ENCODE results near the gene LCN10. TPM values are rescaled to one million over a fixed set of nuclear protein-coding genes. Genes with fewer than 3 reads are reported as not detected.

Gene LCN10
- total and polyA plus RNA-seq, 9 of the 15 experiments (the other 6 are each of a cell fraction or from before 2014, with no cell fraction given), result 0.10 to 0.21 (median 0.14) TPM; not detected in 6

DNA sequence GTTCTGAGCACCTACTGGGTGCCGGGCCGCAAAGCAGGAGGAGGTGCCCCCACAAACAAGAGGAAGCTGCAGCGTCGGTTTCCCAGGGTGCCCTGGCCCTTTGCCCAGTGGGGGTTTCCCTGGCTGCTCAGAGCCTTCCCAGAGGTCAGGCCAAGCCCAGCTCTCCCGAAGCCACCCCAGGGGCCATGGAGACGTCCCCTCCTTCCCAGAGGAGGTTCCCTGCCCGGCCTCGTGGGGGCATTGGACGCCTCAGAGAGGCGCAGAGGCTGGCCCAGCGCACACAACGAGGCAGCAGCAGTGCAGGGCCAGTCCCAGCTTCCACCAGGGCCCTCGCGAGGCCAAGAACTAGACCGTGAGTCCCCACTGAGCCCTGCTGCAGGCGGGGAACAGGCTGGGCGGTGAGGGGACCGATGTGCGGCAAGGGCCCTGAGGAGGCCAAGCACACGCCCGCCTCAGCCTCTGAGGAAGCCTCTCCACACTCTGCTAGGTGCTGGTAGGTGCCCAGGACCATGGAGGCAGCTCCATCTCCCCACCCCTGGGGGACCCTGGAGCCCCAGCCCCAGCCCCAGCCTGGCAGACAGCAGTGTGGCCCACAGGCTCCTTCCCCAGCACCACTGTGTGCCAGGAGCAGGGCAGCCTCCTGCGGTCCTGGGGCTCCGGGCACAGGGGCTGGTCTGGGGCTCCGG, 23.4 kb downstream of the LCN10 start:
- H3K36me3 ChIP-seq (ENCODE audit: control insufficient read depth, insufficient read depth, low read length), result peaks cover 40% of the 10 kb centered on the region; the same call in 2 of the 3 replicates
- H3K9ac ChIP-seq (ENCODE audit: insufficient read depth in 1 of 2, low read depth in 2 of 2, low read length in 2 of 2), result peak overlapping the region in 1 of 2 experiments; percentile 64; a peak in 1 of 4 replicates
- POLR2A ChIA-PET, result interaction anchor here (0.6 to 1.6 kb wide), 4 partner anchors 9 to 816 kb away, joined by 3 to 6 read pairs (median 4); no protein-coding TSS in a partner anchor
- TF ChIP-seq PCBP1 (IDR thresholded peaks at IDR 0.05; ENCODE audit: low read depth, low read length, poor library complexity, severe bottlenecking) (peak; percentile 1), POLR2G (IDR thresholded peaks at IDR 0.05; ENCODE audit: low read depth, low read length) (peak; percentile 68; the same call in 1 of the 2 replicates), PHB (CRISPR knock-in tag; IDR thresholded peaks at IDR 0.05) (no peak)
- TF ChIP-seq, protein P1, sequence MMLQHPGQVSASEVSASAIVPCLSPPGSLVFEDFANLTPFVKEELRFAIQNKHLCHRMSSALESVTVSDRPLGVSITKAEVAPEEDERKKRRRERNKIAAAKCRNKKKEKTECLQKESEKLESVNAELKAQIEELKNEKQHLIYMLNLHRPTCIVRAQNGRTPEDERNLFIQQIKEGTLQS (IDR thresholded peaks at IDR 0.05), result no peak
- TF ChIP-seq, protein P1 (CRISPR knock-in tag; conservative IDR thresholded peaks at IDR 0.05), result no peak
- TF ChIP-seq, protein P2, sequence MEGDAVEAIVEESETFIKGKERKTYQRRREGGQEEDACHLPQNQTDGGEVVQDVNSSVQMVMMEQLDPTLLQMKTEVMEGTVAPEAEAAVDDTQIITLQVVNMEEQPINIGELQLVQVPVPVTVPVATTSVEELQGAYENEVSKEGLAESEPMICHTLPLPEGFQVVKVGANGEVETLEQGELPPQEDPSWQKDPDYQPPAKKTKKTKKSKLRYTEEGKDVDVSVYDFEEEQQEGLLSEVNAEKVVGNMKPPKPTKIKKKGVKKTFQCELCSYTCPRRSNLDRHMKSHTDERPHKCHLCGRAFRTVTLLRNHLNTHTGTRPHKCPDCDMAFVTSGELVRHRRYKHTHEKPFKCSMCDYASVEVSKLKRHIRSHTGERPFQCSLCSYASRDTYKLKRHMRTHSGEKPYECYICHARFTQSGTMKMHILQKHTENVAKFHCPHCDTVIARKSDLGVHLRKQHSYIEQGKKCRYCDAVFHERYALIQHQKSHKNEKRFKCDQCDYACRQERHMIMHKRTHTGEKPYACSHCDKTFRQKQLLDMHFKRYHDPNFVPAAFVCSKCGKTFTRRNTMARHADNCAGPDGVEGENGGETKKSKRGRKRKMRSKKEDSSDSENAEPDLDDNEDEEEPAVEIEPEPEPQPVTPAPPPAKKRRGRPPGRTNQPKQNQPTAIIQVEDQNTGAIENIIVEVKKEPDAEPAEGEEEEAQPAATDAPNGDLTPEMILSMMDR (IDR thresholded peaks at IDR 0.05 in 2 of 3, conservative IDR thresholded peaks at IDR 0.05 in 1 of 3; ENCODE audit: insufficient read depth in 2 of 3, low read depth in 1 of 3, low read length in 3 of 3), result 0 out of 6 replicates have a peak, but pooled peaks of 2 of the 3 experiments have one; percentile 6 to 12
- TF ChIP-seq, protein P3, sequence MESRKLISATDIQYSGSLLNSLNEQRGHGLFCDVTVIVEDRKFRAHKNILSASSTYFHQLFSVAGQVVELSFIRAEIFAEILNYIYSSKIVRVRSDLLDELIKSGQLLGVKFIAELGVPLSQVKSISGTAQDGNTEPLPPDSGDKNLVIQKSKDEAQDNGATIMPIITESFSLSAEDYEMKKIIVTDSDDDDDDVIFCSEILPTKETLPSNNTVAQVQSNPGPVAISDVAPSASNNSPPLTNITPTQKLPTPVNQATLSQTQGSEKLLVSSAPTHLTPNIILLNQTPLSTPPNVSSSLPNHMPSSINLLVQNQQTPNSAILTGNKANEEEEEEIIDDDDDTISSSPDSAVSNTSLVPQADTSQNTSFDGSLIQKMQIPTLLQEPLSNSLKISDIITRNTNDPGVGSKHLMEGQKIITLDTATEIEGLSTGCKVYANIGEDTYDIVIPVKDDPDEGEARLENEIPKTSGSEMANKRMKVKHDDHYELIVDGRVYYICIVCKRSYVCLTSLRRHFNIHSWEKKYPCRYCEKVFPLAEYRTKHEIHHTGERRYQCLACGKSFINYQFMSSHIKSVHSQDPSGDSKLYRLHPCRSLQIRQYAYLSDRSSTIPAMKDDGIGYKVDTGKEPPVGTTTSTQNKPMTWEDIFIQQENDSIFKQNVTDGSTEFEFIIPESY (CRISPR knock-in tag; IDR thresholded peaks at IDR 0.05), result peak; percentile 63; the same call in 1 of the 2 replicates
- 63% methylated on average over 14 of the region's 24 CpGs for WGBS (ENCODE audit: insufficient coverage, low coverage, missing lambda C conversion rate)
- no peaks in the 10 kb centered on the region for H3K9me1 ChIP-seq (ENCODE audit: control insufficient read depth, insufficient read depth, low read length)
- DNase-seq (ENCODE audit: extremely low read depth in 1 of 4, low spot score in 3 of 4), result no peak
- in situ Hi-C loops (cut with MboI) (no loop called here), intact Hi-C loops (cut with micrococcal nuclease) (no loop called here)
- no peaks in the 10 kb centered on the region for H3K9me3 ChIP-seq (replicated peaks; ENCODE audit: control insufficient read depth, insufficient read depth, low read depth, low read length)
- peaks cover 0 to 83% of the 10 kb centered on the region in 2 experiments; a peak in 3 of 5 replicates for H3K4me1 ChIP-seq (replicated peaks in 1 of 2; ENCODE audit: control insufficient read depth in 2 of 2, insufficient read depth in 2 of 2, low read length in 2 of 2)
- H3K27ac ChIP-seq (ENCODE audit: extremely low read depth, low read depth, low read length), result no peak overlapping the region
- no peak overlapping the region for H3K4me2 ChIP-seq (ENCODE audit: insufficient read depth, low read length)
- H4K20me1 ChIP-seq (replicated peaks; ENCODE audit: control insufficient read depth, insufficient read depth, low read length), result peaks cover 28% of the 10 kb centered on the region
- ATAC-seq, result peak; percentile 19
- H3K27me3 ChIP-seq (ENCODE audit: control insufficient read depth in 2 of 2, insufficient read depth in 2 of 2, low read length in 2 of 2), result no peaks in the 10 kb centered on the region
- no TSS peak for BruUV-seq (replicated peaks)
- H3K79me2 ChIP-seq (ENCODE audit: control insufficient read depth, insufficient read depth, low read length), result peaks cover 11% of the 10 kb centered on the region
- CTCF ChIA-PET (ENCODE audit: low intra/inter-chr PET ratio), result no interaction called here
- FAIRE-seq, result no peak
- H3K4me3 ChIP-seq, result no peak overlapping the region
- no peak overlapping the region for H2AFZ ChIP-seq (ENCODE audit: low read depth, low read length)
